NCI-H524 treated with DMSO at 0.1 percent for 48 hours (cell line): Measurements from ENCODE around the gene SMR3B.

Source experiments
- DNase-seq: peaks from one replicate; lab custom pipeline; 2025; lab: John Stamatoyannopoulos, UW

Gene SMR3B

GRCh38 chr4:70382691-70383181 lies at the start of gene SMR3B:
Gene SMR3B (plus strand): TSS chr4:70383131. CDS start chr4:70384511, 1,380 bp downstream.
- no peak for DNase-seq

GRCh38 chr4:70334681-70335080 lies 48.2 kb upstream of the SMR3B start, which contains the start of gene CABS1:
Gene CABS1 (plus strand): TSS chr4:70334981. CDS start chr4:70335040, 59 bp downstream.
- no peak for DNase-seq

- DNase-seq = no peak
Observed at GRCh38 chr4:70336043-70336442, 46.9 kb upstream of the SMR3B start.

GRCh38 chr4:70337886-70338420 lies 45.0 kb upstream of the SMR3B start:
- DNase-seq = no peak

DNA sequence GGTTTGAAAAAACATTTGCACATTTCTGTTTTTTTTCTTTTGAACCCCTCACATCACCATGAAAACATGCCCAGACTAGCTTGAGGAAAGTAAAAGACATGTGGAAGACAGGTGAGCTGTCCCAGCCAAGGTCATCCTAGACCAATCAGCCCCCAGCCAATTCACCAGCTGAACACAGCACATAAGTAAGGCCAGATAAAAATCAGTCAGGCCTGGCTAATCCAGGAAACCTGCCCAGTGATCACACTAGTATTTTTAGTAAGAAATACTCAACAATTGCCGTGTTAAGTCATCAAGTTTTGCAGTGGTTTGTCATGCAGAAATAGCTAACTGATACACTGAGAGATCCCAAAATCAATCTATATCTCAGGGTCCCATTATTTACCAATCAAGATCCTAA lies 26.7 kb upstream of the SMR3B start:
- no peak for DNase-seq

DNA sequence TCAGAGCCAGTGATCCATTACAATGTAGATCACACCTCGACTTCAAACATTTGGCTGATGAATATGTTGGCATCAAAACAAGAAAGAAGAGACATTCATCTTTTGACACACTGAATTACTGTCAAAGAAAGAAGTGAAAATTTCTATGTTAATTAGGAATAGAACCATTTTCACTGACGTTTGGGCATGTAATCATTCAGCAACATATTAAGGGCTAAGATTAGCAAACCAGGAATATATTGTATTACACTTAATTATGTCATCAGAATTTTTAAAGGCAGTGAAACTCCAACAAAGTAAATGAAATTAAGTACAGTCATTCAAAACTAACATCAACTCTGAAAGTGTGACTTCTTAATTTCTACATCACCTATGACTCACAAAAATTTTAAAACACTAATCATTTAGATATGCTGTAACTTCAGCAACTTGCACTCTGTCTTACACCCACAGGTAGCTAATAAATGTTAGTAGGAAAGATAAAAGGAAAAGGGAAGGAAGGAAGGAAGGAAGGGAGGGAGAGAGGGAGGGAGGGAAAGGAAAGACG lies 23.7 kb upstream of the SMR3B start:
- no peak for DNase-seq

DNA sequence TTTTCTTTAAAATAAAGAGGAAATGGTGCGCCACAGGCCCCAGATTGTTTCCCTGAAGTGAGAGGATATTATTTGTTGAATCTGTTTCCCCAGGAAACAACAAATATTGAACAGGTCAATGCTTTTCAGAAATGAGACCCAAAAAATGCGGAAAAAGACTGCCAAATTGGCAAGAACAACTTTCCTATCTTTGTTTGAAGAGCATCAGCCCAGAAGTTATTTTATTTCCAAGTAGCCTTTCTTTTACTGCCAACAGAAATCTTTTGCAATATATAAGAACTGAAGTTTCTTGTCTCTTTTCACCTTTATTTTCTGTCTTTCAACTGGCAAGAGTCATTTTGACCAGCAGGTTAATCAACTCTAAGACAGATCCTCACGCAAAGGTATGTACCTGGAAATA lies 22.5 kb upstream of the SMR3B start, which contains the start of gene SMR3A:
Gene SMR3A, plus strand, starts transcription at position 301 of the 400 bp plus-strand sequence. CDS start 1,356 bp downstream, outside the sequence.
- no peak for DNase-seq

- DNase-seq = no peak
Observed at GRCh38 chr4:70364002-70364401, 18.9 kb upstream of the SMR3B start.

DNA sequence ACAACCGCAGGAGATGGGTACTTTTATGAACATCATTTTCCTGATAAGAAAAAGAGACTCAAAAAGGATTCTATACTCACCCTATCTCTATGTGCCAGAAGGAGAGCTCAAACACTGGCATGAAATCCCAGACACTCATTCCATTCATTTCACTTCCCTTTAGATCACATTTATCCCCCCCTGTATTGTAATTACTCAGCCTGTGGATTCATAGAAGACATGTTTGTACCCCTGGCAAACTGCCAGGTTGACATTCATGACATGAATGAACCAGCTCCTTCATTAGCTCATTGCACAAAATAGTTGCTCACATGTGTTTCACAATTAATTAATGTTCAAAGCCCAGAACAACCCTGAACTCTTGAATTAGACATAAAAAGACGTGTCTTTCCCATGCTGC lies 17.5 kb upstream of the SMR3B start:
- no peak for DNase-seq

GRCh38 chr4:70367813-70368212 lies 15.1 kb upstream of the SMR3B start:
- no peak for DNase-seq

- DNase-seq = no peak
Observed at GRCh38 chr4:70371987-70372386, 10.9 kb upstream of the SMR3B start.

GRCh38 chr4:70372760-70373159 lies 10.2 kb upstream of the SMR3B start:
- DNase-seq = no peak

GRCh38 chr4:70380578-70380977 lies 2.4 kb upstream of the SMR3B start:
- no peak for DNase-seq

- DNase-seq = no peak
Observed at GRCh38 chr4:70392057-70392776, 9.3 kb downstream of the SMR3B start.

DNA sequence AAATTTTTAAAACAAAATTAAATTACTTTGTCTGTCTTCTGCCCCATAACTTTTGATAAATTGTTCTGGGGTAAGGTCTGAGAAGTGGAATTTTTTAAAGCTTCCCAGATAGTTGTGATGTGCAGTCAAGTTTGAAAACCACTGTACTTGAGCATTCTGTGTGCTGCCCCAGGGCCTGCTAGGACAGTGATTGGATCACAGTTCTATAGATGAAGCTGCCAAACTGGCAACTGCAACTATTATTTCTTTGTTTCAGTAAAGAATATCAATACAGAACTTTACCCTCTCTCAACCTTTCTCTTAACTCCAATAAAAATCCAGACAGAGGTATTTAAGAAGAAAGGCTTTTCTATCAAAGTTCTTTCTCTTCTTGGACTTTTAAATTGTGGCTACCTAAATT lies 14.6 kb downstream of the SMR3B start, which contains the start of gene OPRPN:
Gene OPRPN, plus strand, starts transcription at position 361 of the 400 bp plus-strand sequence. CDS start 1,346 bp downstream, outside the sequence.
- no peak for DNase-seq

DNA sequence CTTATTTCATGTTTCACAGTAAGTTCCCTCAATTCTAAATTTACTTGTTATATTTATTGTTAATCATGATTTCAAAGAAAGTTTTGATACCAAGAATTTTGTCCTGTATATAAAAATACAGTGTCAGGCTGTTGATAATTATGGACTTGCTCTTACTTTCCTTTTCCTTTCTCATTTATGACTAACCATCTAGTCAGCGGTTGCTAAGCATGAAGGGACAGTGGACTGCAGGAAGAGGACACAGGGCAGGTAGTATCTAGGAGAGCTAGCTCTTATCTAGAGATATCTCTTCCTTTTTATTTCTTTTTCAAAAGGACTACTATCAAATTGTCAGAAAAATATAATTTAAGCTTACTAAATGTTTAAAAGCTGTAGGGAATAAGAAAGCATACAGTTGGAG lies 16.4 kb downstream of the SMR3B start:
- no peak for DNase-seq

- no peak for DNase-seq
Observed at GRCh38 chr4:70402762-70403161, 19.8 kb downstream of the SMR3B start.

DNA sequence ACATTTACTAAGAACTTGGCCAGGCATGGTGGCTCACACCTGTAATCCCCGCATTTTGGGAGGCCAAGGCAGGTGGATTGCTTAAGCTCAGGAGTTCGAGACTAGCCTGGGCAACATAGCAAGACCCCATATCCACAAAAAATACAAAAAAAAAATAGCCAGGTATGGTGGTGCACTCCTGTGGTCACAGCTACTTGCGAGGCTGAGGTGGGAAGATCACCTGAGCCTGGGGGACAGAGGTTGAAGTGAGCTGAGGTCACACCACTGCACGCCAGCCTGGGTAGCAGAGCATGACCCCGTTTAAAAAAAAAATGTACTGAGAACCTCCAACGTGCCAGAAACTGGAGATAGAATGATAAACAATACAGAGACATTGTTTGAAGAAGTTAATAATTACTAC lies 22.8 kb downstream of the SMR3B start:
- no peak for DNase-seq

DNA sequence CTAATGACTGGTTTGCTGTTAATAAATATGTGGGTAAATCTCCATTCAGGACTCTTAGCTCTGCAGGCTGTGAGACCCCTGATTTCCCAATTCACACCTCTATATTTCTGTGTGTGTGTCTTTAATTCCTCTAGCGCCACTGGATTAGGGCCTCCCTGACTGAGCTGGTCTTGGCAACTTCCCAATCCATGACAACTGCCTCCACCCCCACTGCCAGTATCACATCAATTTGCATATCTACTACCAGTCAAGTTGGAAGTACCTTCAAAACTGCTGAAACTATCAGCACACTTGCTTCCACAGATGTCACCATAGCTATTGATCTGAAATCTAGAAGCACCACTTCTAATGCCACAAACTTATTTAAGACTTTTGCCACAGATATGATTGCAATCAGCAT lies 42.4 kb downstream of the SMR3B start:
- no peak for DNase-seq

DNA sequence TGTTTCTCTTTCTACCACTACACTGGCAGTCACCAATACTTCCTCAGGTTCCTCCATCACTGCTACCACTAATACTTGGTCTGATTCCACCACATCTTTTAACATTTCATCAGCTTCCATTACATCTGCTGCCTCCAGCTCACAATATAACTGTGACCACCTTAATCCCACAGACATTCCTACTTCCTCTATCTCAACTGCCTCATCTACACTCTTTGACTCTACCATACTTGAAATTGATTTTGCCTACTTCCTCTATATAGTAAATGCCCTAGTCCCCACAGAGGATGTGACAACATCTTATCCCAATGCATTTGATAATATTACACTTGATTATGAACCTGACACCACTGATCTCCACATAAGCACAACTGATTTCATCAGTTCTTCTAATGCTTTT lies 43.9 kb downstream of the SMR3B start:
- DNase-seq = no peak

DNA sequence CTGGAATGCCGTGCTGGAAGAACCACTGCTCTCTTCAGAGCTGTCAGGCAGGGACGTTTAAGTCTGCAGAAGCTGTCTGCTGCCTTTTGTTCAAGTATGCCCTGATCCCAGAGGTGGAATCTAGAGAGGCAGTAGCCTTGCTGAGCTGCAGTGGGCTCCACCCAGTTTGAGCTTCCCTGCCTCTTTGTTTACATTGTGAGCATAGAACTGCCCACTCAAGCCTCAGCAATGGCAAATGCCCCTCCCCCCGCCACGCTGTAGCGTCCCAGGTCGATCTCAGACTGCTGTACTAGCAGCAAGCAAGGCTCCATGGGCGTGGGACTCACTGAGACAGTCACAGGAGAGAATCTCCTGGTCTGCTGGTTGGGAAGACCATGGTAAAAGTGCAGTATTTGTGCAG lies 54.3 kb downstream of the SMR3B start:
- DNase-seq = no peak
